Measurements from ENCODE around the gene F11R. TPM values are rescaled to one million over a fixed set of nuclear protein-coding genes. Genes with fewer than 3 reads are reported as not detected.
A peak's percentile ranks its signal among the peaks of the same experiment; 100 is the strongest.

F11R gene
- total RNA-seq (2012; rRNA removed) (0.83 and 2.2 TPM in 2 replicates), polyA plus RNA-seq (2012; rRNA removed) (0.47 and 0.79 TPM in 2 replicates), Bru-seq, nascent RNA (percentile 25 among the genes with signal in this experiment), BruChase-seq, experiment 1, labeled RNA remaining after a 6-hour chase (percentile 45 among the genes with signal in this experiment), BruChase-seq, experiment 2, labeled RNA remaining after a 2-hour chase (percentile 20 among the genes with signal in this experiment)
- polyA plus RNA-seq (2012; cell fraction: cytosol; rRNA removed): 0.78 and 2.0 TPM in 2 replicates
- polyA plus RNA-seq (2012; cell fraction: nucleus; rRNA removed; ENCODE audit: low replicate concordance): 0.44 and 0.60 TPM in 2 replicates
- long read RNA-seq, partial matches to known transcripts: 0 of 2 reads
- long read RNA-seq, other reads (novel, unspliced or antisense): 2 of 2 reads

- Histone ChIP-seq H3K9me1 (ENCODE audit: insufficient read depth, low read length) (peaks cover 6% of the 10 kb centered on the region; the same call in 1 of the 2 replicates), H3K9ac (ENCODE audit: low read depth, low read length) (no peak within 1 kb of the TSS), H3K27me3 (ENCODE audit: control insufficient read depth, insufficient read depth, low read length) (peaks cover 28% of the 10 kb centered on the region), H3K36me3 (ENCODE audit: control insufficient read depth, insufficient read depth, low read length) (no peaks in the 10 kb centered on the region), H4K8ac (ENCODE audit: low read depth in 2 of 2, low read length in 2 of 2) (no peak within 1 kb of the TSS), H3K4me2 (ENCODE audit: low read depth, low read length) (peak within 1 kb of the TSS; percentile 99), H2AFZ (replicated peaks; ENCODE audit: low read length, poor library complexity) (peak within 1 kb of the TSS; percentile 92), H3K79me1 (ENCODE audit: low read depth in 1 of 2, low read length in 2 of 2) (no peaks in the 10 kb centered on the region), H3K23ac (ENCODE audit: low read depth, low read length) (peak within 1 kb of the TSS; percentile 50; the same call in 1 of the 2 replicates), H2BK15ac (ENCODE audit: low read depth, low read length) (no peak within 1 kb of the TSS), H3K4me1 (ENCODE audit: control insufficient read depth, insufficient read depth, low read length) (peaks cover 3% of the 10 kb centered on the region; the same call in 1 of the 2 replicates), H2AK5ac (ENCODE audit: low read depth, low read length) (no peak within 1 kb of the TSS), H2BK120ac (ENCODE audit: low read depth, low read length) (no peak within 1 kb of the TSS), H4K91ac (ENCODE audit: insufficient read depth, low read depth, low read length) (no peak within 1 kb of the TSS; the same call in 1 of the 2 replicates), H3K4me3 (ENCODE audit: insufficient read depth, low read depth, low read length) (peak within 1 kb of the TSS; percentile 58), H3K56ac (ENCODE audit: extremely low read depth, insufficient read depth, low read length) (no peak within 1 kb of the TSS), H2AK9ac (replicated peaks; ENCODE audit: low read depth, low read length, poor library complexity) (no peak within 1 kb of the TSS), H2BK20ac (ENCODE audit: low read depth, low read length) (no peak within 1 kb of the TSS), H3K4ac (ENCODE audit: low read depth, low read length) (no peak within 1 kb of the TSS), H4K20me1 (ENCODE audit: insufficient read depth, low read length) (no peaks in the 10 kb centered on the region), H3K18ac (ENCODE audit: low read depth, low read length) (no peak within 1 kb of the TSS), H4K5ac (ENCODE audit: low read depth, low read length) (no peak within 1 kb of the TSS), H3K9me3 (ENCODE audit: control insufficient read depth, insufficient read depth, low read length) (no peaks in the 10 kb centered on the region), H3K27ac (ENCODE audit: insufficient read depth, low read length) (no peak within 1 kb of the TSS), H2BK5ac (ENCODE audit: low read depth, low read length, poor library complexity, severe bottlenecking) (no peak within 1 kb of the TSS), H3K14ac (replicated peaks; ENCODE audit: low read depth, low read length) (no peak within 1 kb of the TSS)
- CTCF ChIA-PET: interaction anchor here (1.3 kb wide), 1 partner anchor 23 kb away, joined by 5 read pairs; no protein-coding TSS in a partner anchor
- no TSS peak for BruUV-seq (replicated peaks)
- WGBS, 2 experiments (ENCODE audit: extremely low coverage in 2 of 2, insufficient read length in 1 of 2): 4% methylated on average over 13 of the region's 36 CpGs; no CpG with 5 or more reads in 1 of the 2 experiments
- in situ Hi-C loops (cut with MboI; ENCODE audit: low sequenced_read_pairs): no loop called here
- DNase-seq (no peak), ATAC-seq (ENCODE audit: low read depth) (peak; percentile 48)
- intact Hi-C loops (cut with micrococcal nuclease): no loop called here
- dilution Hi-C loops (cut with HindIII; ENCODE audit: low sequenced_read_pairs, unreplicated experiment): no loop called here
- POLR2A ChIA-PET (ENCODE audit: unreplicated experiment): no interaction called here
- TF ChIP-seq CTCF (conservative IDR thresholded peaks at IDR 0.05; ENCODE audit: low read depth, low read length): 0 out of 2 replicates have a peak, but pooled peaks have one; percentile 3
- TF ChIP-seq MAFK (IDR thresholded peaks at IDR 0.05; ENCODE audit: low read depth, low read length): no peak
- TF ChIP-seq MXI1 (IDR thresholded peaks at IDR 0.05; ENCODE audit: borderline replicate concordance, low read depth, low read length): no peak
Observed at GRCh38 chr1:161020509-161021164, at the start of gene F11R. Gene F11R (minus strand): TSS chr1:161021152. CDS start chr1:161021073, 79 bp downstream.

All from IMR-90 (cell line).